Thyroid gland (tissue), 4 donors: Measurements from ENCODE around the gene ADAM12.

Experiments
- POLR2A ChIP-seq, 2 donors: fragments of 450-650 bp; IDR thresholded peaks; one replicate each; pipeline ENCODE4 v1.6.1; 2017; ENCODE audit warnings: antibody characterized with exemption in 2 of 2, mild to moderate bottlenecking in 2 of 2, moderate library complexity in 1 of 2
- TF ChIP-seq, protein P1 (sequence below), 6 experiments: fragments of 200-600 bp in 3 of 6; fragments of 450-650 bp in 3 of 6; sonication (generic) in 3 of 6; IDR thresholded peaks; one replicate each; pipeline ENCODE4 v1.5.1; 2016 to 2019; ENCODE audit warnings: antibody characterized with exemption in 6 of 6, mild to moderate bottlenecking in 2 of 6, inconsistent platforms in 1 of 6, moderate library complexity in 1 of 6

DNA sequence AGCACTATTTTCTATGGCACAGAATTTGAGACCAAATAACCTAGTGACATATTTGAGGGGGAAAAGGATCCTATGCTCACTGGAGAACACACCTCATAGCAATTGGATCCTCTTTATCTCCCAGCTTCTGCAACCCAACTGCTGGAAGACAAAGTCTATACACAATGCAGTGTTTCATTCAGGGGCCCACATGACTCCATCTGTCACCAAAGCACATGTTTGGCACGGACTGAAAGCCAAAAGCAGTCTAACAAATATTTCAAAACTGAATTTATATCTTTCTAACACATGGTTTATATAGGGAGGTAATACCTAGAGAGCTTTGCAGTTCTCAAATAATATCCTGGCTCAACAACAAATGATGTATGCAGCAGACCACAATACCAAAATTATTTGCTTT is 39.2 kb downstream of the ADAM12 start:
- TF ChIP-seq, protein P1, sequence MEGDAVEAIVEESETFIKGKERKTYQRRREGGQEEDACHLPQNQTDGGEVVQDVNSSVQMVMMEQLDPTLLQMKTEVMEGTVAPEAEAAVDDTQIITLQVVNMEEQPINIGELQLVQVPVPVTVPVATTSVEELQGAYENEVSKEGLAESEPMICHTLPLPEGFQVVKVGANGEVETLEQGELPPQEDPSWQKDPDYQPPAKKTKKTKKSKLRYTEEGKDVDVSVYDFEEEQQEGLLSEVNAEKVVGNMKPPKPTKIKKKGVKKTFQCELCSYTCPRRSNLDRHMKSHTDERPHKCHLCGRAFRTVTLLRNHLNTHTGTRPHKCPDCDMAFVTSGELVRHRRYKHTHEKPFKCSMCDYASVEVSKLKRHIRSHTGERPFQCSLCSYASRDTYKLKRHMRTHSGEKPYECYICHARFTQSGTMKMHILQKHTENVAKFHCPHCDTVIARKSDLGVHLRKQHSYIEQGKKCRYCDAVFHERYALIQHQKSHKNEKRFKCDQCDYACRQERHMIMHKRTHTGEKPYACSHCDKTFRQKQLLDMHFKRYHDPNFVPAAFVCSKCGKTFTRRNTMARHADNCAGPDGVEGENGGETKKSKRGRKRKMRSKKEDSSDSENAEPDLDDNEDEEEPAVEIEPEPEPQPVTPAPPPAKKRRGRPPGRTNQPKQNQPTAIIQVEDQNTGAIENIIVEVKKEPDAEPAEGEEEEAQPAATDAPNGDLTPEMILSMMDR (IDR thresholded peaks at IDR 0.05): no peak
- no peak for TF ChIP-seq POLR2A (IDR thresholded peaks at IDR 0.05)
